SJSA1 (cell line): ENCODE data around the gene PIAS1. TPM values are rescaled to one million over a fixed set of nuclear protein-coding genes. Genes with fewer than 3 reads are reported as not detected.
"Not testable (repeated sequence)": the region's sequence is repeated elsewhere in the genome, so short reads cannot be mapped to it uniquely, and the experiment has no call there.

Source experiments
- DNase-seq, 2 experiments: peaks; one replicate each; pipeline ENCODE4 v3.0.0-alpha.2; 2015 to 2020; ENCODE audit warnings: low spot score in 2 of 2, low read depth in 1 of 2
- H3K27ac ChIP-seq: fragments of 250-450 bp; sonication (Bioruptor Pico); 2 replicates; pipeline ENCODE4 v1.5.1; 2020; ENCODE audit warnings: mild to moderate bottlenecking, moderate library complexity
- H3K27me3 ChIP-seq: fragments of 250-450 bp; sonication (Bioruptor Pico); replicated peaks from 2 replicates; pipeline ENCODE4 v1.5.1; 2020; ENCODE audit warnings: mild to moderate bottlenecking, moderate library complexity
- H3K36me3 ChIP-seq: fragments of 250-450 bp; sonication (Bioruptor Pico); 2 replicates; pipeline ENCODE4 v1.5.1; 2020; ENCODE audit warnings: mild to moderate bottlenecking
- H3K4me1 ChIP-seq: fragments of 250-450 bp; sonication (Bioruptor Pico); replicated peaks from 2 replicates; pipeline ENCODE4 v1.6.1; 2021; ENCODE audit warnings: mild to moderate bottlenecking
- H3K4me3 ChIP-seq: fragments of 250-450 bp; sonication (Bioruptor Pico); 2 replicates; pipeline ENCODE4 v1.5.1; 2020; ENCODE audit warnings: mild to moderate bottlenecking
- H3K9me3 ChIP-seq: fragments of 250-450 bp; sonication (Bioruptor Pico); replicated peaks from 2 replicates; pipeline ENCODE4 v1.5.1; 2020; ENCODE audit warnings: mild to moderate bottlenecking
- total RNA-seq: library from RNA; depleted of rRNA; stranded (reverse); fragments of >200 nt; shearing (Covaris generic); gene quantifications from 2 replicates; pipeline ENCODE4 v1.2.3, GENCODE V29; 2014; rRNA removed

Gene PIAS1
- total RNA-seq, 1 experiment from 2014 or later: 21.2 TPM

DNA sequence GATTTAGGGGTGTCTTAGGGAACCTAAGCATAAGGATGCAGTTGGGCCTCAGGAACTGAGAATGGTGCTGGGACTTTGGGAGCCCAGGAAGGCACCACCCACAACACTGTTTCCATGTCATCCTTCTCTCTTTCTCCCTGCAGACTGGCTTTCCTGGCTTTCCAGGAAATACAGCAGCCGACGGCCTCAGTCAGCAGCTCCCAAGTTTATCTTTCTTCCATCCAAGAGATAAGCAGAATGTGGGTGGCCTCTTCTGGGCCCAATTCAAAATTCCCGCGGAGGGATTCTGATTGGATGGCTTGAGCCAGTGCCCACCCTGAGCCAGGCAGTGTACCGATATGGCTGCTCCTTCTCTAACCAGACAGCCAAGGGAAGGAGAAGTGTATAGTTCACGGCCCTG lies 179.9 kb downstream of the PIAS1 start:
- Histone ChIP-seq H3K27ac (no peak overlapping the region), H3K27me3 (no peaks in the 10 kb centered on the region), H3K4me3 (no peak overlapping the region), H3K4me1 (peaks cover 22% of the 10 kb centered on the region), H3K36me3 (peaks cover 4% of the 10 kb centered on the region), H3K9me3 (no peaks in the 10 kb centered on the region)
- DNase-seq: peak; percentile 74 to 80

DNA sequence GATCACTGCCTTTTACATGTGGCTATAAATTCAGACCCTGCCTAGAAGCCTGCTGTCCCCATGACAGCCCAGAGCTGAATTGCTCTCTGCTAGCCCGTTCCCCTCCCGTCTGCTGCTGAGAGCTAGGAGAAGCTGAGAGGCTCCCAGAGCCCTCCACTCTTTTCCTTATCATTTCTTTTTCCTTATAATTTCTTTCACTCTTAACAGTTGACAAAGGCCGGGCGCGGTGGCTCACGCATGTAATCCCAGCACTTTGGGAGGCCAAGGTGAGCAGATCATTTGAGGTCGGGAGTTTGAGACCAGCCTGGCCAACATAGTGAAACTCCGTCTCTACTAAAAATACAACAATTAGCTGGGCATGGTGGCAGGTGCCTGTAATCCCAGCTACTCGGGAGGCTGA lies 180.4 kb downstream of the PIAS1 start:
- H3K27me3 ChIP-seq, H3K36me3 ChIP-seq, DNase-seq, H3K27ac ChIP-seq, H3K9me3 ChIP-seq, H3K4me3 ChIP-seq: not testable (repeated sequence)
- peaks cover 22% of the 10 kb centered on the region for H3K4me1 ChIP-seq

DNA sequence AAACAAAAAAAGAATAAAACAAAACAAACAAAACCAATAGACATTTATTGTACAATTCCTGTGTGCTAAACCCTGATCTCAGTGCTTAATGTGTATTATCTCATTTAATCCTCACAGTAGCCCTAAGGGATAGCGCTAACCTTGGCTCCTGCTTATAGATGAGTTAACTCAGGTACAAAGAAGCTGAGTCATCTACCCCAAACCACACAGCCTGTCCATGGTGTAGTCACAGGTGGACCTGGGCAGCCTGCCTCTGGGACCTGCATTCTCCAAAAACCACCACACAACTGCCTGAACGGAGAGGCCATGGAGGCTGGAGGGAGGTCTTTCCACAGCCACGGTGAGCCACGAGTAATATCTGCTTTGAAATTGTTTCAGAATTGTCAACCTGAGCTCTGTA lies 180.9 kb downstream of the PIAS1 start:
- Histone ChIP-seq H3K36me3 (no peaks in the 10 kb centered on the region), H3K27ac (no peak overlapping the region), H3K4me1 (peaks cover 19% of the 10 kb centered on the region), H3K4me3 (no peak overlapping the region), H3K9me3 (no peaks in the 10 kb centered on the region), H3K27me3 (no peaks in the 10 kb centered on the region)
- no peak for DNase-seq

DNA sequence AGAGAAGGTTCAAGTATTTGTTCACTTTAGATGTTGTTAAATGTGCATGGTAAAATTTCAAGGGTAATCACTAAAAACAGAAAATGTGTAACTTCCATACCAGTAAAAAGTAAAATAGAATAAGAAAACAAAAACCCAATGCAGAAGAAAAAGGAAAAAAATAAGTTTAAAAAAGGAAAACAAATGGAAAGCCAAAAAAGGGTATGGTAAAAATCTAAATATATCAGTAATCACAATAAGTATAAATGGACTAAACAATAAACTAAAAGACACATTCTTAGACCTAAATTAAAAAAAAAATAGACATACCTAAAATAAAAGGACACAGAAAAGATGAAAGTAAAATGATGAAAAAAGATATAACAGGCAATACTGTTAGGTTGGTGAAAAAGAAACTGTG lies 184.9 kb downstream of the PIAS1 start:
- Histone ChIP-seq H3K4me1 (peaks cover 10% of the 10 kb centered on the region), H3K4me3 (no peak overlapping the region), H3K27me3 (no peaks in the 10 kb centered on the region), H3K9me3 (no peaks in the 10 kb centered on the region), H3K36me3 (no peaks in the 10 kb centered on the region), H3K27ac (no peak overlapping the region)
- no peak for DNase-seq

DNA sequence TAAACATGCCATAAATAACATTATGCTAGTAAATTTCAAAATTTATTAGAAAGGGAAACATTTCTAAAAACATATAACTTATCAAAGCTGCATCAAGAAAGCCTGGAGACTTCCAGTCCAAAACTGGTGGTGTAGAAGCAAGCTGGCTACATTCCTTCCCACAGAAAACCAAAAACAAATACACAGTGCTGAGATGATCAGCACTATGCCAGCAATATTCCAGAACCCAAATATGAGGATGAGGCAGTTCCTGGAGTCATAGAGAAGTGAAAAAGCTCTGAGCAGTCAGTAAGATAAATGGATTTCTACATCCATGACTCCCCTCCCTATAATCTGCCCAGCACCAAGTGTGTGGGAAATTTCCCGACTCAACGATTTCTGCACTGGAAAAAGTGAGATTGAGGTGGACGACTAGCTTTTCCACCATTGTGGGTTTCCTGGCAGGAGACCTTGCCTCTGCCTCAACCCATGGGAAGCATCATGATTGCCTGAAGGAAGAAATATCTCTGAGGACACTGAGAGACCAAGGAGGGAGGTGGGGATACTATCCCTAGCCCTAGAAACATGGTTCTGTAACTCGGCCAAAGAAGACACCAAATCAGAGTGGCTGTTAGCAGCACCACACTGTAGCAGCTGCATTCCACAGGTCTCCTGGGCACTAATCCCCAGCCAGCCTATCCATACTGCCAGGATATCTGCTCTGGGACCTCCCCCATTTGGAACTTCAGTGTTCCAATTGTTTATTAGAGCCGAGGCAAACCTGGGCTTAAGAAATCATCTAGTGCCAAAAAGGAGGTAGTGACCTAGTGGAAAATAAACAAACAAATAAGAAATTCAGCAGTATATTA lies 187.2 kb downstream of the PIAS1 start:
- Histone ChIP-seq H3K4me1 (0 out of 2 replicates have a peak, but pooled peaks cover 3% of the 10 kb centered on the region), H3K9me3 (no peaks in the 10 kb centered on the region), H3K27ac (no peak overlapping the region), H3K4me3 (no peak overlapping the region), H3K27me3 (no peaks in the 10 kb centered on the region), H3K36me3 (no peaks in the 10 kb centered on the region)
- no peak for DNase-seq

Other genes with a start within 250 kb of the PIAS1 start
- not detected in 2 replicates for gene SKOR1, start 228.8 kb upstream of the PIAS1 start, total RNA-seq
- gene RNU6-1, start 214.3 kb upstream of the PIAS1 start, total RNA-seq: not detected in 2 replicates
- 1.1 and 2.1 TPM in 2 replicates for gene CALML4, start 151.0 kb downstream of the PIAS1 start, total RNA-seq
- 12.4 and 30.3 TPM in 2 replicates for gene CLN6, start 175.4 kb downstream of the PIAS1 start, total RNA-seq
- gene FEM1B, start 223.4 kb downstream of the PIAS1 start, total RNA-seq: 30.5 and 47.7 TPM in 2 replicates